Pulmonary artery endothelial cell (primary cell): ENCODE data around the gene UBE2I. TPM values are rescaled to one million over a fixed set of nuclear protein-coding genes. Genes with fewer than 3 reads are reported as not detected.

ENCODE experiments used
- DNase-seq: peaks from one replicate; pipeline ENCODE4 v3.0.0-alpha.2; 2011; ENCODE audit warnings: low read depth, low spot score
- total RNA-seq: library from RNA; depleted of rRNA; stranded (reverse); fragments of >200 nt; gene quantifications from 2 replicates; pipeline ENCODE4 v1.2.3, GENCODE V29; 2014

Gene UBE2I
- total RNA-seq, 1 donor from 2014 or later: 59.1 TPM

DNA sequence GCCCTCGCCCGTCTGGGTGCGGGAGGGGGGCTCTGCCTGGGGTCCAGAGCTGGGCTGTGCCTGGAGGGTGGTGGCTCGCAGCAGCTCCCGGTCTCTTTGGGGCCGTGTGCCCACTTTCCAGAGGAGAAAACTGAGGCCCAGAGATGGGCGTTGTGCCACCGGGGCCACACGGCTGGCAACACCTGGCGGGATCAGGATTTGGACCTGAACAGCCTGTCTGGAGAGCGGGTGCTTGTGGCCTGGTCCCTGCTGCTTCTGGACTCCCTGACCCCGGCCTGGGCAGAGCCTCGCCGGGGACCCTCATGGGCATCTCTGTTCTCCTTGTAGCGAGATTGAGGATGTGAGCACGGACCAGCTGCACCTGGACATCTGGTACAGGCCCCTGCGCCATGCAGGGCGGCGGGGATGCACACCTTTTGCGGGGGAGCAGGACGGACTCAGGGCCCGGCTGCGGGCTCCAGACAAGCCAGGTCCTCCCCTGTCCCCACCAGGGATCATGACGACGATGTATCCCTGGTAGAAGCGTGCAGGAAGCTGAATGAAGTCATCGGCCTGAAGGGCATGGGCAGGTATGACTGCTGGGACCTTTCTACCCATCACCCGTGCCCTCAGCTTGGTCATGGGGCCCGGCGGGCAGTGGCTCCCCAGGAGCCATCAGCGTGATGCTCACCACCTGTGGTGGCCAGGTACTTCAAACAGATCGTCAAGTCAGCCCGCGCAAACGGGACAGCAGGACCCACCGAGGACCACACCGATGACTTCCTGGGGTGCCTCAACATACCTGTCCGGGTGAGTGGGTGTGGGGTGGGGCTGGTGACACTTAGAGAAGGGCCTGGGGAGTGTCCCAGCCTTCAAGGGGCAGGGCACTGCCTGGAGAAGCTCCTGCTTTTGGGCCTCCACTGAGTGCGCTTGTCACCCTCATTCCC, 32.3 kb downstream of the UBE2I start:
- DNase-seq: no peak

DNA sequence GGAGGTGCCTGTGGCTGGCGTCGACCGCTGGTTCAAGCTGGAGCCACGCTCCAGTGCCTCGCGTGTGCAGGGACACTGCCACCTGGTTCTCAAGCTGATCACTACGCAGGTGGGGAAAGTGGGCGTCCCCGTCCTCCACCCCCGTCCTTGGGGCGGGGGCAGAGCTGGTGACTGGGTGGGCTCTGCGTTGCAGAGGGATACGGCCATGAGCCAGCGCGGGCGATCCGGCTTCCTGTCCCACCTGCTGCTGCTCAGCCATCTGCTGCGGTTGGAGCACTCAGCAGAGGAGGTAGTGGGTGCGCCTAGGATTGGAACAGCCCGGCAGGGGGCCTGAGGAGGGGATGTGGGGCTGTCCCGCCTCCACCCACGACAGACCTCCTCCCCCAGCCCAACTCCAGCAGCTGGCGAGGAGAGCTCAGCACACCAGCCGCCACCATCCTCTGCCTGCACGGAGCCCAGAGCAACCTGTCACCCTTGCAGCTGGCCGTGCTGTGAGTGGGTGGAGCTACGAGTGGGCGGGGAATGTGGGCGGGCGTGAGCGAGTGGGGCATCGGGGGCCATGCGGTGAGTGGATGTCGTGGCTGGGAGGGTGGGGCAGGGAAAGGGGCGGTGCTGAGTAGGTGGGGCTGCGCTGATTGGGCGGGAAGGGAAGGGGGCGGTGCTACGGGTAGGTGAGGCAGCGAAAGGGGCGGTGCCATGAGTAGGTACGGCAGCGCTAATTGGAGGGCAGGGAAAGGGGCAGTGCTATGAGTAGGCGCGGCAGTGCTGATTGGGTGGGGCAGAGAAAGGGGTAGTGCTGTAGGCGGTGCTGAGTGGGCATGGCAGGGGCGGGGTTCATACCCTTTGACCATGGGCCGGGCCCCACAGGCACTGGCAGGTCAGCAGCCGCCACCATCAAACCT, 33.3 kb downstream of the UBE2I start:
- peak; percentile 66 for DNase-seq

DNA sequence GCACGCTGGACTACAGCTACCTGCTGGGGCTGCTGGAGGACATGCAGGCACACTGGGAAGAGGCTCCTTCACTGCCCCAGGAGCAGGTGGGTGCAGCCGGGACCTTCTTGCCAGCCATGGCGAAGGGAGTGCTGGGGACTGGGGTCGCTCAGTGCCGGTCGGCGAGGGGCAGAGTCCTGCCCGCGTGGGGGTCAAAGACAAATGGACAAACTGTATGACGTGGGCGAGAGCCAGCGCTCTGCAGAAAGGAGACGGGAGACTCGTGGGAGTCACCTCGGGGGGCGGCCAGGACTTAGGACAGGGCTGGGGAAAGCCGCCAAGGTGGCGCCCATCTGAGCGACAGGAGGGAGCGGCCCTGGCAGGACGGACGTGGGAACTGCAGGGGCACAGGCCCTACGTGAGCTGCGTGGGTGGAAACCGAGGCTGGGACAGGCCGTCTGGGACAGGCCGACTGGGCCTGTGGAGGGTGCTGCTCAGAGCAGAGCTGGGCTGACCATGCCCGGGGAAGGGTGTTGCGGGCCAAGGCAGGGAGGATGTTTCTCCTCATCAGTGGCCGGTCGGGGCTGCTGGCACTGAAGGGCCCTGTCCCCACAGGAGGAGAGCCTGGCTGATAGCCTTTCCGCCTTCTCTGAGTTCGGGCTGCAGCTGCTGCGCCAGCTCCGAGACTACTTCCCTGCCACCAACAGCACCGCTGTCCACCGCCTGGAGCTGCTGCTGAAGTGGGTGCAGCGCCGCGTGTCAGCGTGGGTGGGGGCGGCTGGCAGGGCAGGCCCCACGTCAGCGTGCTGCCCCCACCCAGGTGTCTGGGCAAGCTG, 34.2 kb downstream of the UBE2I start:
- no peak for DNase-seq

DNA sequence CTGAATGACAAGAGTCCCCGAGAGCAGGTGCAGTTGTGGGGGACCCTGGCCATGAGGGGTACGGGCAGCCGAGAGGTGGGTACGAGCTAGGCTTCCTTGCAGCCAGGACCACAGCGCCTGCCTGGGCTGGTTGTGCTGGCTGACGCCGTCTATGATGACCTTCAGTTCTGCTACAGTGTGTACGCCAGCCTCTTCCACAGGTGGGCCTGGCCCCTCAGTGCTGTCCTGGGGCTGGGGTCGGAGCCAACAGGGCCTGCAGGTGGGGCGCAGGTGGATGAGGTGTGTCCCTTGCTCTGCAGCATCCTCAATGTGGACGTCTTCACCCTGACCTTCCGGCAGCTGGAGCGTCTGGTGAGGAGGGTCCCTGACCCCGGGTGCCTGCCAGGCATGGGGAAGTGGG, 35.1 kb downstream of the UBE2I start:
- DNase-seq: no peak

DNA sequence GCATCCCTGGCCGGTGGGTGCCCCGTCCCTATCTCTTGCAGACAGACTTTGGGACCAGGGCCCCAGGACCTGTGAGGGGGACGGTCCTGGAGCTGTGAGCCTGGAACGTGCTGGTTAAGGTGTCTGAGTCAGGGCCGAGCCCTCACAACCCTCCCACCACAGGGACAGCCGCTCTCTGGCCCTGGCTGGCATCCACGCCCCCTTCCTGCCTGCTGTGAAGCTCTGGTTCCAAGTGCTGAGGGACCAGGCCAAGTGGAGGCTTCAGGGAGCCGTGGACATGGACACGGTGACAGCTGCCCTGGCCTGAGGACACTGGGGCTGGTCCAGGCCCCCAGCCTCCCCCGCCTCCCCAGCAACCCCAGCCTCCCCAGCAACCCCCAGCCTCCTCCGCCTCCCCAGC, 35.7 kb downstream of the UBE2I start:
- DNase-seq: no peak

DNA sequence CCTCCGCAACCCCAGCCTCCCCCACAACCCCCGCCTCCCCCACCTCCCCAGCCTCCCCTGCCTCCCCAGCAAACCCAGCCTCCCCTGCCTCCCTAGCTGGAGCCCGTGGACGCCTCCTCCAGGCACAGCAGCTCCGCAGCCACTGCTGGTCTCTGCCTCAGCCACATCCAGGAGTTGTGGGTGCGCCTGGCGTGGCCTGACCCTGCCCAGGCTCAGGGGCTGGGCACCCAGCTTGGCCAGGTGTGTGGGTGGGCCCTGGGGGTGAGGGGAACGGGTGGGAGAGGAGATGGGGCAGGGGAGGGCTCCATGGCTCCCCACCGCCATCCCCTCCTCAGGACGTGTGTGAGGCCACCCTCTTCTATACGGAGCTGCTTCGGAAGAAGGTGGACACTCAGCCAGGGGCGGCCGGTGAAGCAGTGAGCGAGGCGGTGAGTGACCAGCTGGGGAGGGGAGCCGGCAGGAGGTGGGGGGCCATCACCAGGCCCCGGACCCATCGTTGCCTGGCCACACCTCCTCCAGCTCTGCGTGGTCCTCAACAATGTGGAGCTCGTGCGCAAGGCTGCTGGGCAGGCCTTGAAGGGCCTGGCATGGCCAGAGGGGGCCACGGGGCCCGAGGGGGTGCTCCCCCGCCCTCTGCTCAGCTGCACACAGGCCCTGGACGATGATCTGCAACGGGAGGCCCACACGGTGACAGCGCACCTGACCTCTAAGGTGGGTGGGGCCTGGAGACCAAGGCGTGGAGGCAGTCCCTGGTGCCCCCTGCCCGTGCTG, 36.4 kb downstream of the UBE2I start:
- DNase-seq: no peak

DNA sequence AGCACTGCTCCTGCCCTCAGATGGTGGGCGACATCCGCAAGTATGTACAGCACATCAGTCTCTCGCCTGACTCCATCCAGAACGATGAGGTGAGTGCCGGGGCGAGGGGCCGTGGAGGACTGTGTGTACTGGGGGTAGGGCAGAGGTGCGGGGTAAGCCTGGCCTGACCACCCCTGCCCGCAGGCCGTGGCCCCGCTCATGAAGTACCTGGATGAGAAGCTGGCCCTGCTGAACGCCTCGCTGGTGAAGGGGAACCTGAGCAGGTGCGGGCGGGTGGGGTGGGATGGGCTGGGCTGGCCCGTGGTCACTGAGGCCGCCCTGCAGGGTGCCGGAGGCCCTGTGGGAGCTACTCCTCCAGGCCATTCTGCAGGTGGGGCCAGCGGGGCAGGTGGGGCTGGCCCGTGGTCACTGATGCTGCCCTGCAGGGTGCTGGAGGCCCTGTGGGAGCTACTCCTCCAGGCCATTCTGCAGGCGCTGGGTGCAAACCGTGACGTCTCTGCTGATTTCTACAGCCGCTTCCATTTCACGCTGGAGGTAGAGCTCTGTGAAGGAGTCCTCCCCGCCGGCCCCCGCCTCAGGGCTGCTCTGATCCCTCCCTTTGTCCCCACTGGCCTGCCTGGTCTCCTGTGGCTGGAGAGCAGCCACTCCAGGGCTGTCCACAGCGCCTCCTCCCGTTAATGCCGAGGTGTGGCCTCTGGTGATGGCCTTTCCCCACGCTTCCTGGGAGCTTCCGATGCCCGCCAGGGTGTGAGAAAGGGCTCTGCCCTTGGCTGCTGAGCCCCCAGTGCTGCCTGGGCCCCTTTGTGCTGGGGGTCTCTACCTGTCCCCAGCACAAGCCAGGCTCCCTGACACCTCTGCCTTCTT, 37.2 kb downstream of the UBE2I start:
- DNase-seq: no peak

DNA sequence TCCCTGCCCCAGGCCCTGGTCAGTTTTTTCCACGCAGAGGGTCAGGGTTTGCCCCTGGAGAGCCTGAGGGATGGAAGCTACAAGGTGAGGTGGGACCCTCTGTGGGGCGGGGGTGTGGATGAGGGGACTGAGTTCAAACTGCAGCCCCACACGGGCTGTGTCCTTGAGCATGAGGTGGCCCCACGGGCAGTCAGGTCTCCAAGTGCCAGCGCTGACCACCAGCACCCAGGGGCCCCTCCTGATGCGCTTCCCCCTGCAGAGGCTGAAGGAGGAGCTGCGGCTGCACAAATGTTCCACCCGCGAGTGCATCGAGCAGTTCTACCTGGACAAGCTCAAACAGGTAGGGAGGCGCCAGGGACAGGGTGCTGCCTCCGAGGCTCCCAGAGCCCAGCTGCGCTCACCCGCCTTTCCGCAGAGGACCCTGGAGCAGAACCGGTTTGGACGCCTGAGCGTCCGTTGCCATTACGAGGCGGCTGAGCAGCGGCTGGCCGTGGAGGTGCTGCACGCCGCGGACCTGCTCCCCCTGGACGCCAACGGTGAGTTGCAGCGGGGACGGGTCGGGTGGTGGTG, 37.9 kb downstream of the UBE2I start:
- no peak for DNase-seq

DNA sequence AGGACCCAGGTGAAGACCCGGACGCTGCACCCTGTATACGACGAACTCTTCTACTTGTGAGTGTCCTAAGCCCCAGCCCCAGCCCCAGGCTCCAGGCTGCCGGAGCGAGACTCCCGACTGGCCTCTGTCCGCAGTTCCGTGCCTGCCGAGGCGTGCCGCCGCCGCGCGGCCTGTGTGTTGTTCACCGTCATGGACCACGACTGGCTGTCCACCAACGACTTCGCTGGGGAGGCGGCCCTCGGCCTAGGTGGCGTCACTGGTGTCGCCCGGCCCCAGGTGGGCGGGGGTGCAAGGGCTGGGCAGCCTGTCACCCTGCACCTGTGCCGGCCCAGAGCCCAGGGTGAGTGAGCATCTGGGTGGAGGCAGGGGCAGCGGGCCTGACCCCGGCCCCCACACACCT, 38.5 kb downstream of the UBE2I start:
- DNase-seq: no peak

DNA sequence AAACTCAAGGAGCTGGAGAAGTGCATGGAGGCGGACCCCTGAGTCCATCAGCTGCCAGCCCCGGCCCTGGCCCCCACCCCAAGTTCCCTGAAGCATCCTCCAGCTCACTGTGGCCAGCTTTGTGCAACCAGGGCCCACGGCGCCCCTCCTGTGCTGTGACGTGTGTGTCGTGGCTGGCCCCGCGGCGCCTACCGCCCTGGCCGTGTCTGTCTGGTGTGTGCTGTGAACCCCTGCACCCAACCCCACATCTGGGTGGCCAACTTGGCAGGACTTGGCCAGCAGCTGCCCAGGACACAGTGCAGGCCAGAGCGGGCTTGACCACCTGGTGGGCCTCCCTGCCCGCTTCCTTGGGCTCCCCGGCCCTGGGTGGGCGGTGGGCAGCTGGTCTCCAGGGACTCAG, 39.0 kb downstream of the UBE2I start:
- no peak for DNase-seq

DNA sequence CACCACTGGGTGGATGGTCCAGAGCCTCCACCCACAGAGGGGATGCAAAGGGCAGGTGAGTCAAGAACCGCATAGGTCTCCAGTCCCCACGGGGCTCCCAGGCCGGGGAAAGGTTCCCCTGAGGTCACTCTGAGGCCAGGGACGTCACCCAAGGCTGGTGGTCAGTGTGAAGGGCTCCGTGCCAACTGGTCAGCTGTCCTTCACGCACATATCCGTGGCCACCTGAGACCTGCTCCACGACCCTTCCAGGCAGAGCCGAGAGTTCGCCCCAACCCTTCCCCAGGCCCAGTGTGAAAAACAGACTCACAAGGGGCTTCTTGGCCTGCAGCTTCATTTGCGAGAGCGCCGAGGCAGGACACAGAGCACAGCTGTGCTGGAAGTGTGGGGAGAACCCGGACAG, 39.5 kb downstream of the UBE2I start:
- DNase-seq: no peak

DNA sequence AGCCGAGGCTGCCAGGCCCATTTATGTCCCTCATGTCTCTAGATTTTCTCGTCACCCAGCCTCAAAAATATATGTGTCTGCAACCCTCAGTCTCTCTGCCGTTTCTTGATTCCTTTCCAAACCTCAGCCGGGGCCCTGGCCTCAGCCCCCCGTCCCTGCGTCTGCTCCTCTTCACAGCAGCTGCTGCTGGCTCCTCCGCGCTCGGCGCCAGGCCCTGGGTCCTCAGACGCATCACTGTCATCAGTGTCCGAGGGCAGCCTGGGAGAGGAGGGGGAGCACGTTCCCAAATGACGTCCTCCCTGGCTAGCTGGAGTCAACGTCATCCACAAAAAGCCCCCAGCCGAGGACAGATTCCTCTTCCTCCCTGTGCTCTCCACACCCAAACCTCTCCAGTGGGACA, 39.9 kb downstream of the UBE2I start:
- DNase-seq: no peak

DNA sequence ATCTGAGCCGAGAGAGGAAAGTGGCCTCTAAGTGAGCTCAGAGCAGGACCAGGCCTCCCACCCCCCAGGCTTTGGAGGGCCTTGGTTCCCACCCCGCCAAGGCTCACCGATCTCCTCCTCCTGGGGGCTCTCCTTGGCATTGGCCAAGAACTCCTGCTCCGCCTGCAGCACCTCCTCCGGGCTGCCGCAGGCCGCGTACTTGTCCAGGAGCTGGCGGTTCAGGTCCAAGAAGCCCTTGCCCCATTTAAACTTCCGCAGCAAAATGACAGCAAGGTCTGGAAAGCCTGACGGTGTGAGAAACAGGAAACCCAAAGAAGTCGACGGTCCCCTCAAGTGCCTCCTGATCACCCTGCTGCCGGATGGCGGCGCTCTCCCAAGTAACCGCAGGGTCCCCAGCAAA, 40.5 kb downstream of the UBE2I start:
- no peak for DNase-seq

DNA sequence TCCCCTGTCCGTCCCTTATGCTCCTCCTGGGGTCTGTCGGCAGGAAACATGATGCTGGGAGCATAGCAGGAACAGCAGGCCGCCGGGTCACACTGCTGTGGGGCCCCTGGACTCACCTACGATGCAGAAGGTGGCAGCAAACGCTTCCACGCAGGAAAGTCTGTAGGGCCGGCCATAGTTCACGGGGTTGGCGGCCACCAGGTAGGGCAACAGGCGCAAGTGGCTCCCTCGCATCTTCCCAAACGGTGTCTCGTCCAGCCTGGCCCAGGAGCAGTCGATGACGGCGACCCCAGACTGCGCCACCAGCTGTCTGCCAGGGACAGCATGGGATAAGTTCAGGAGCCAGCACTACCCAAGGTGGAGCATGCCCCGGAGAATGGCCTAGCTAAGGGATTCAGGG, 41.3 kb downstream of the UBE2I start:
- DNase-seq: no peak

DNA sequence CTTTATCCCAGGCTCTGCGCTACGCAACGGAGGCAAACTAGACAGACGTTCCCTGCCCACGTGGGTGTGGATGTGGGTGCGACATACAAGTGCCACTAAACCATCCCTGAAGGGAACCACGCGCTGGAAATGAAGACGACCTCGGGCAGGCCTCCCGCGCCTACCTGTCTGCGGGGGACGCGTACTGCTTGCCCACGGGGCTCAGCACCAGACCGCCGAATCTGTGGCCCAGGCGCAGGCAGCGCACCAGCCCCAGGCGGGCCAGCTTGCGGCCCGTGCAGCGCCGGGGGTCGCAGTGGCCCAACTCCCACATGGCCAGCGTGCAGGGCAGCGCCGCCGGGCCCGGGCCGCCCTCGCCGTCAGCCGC, 41.8 kb downstream of the UBE2I start:
- DNase-seq: no peak

DNA sequence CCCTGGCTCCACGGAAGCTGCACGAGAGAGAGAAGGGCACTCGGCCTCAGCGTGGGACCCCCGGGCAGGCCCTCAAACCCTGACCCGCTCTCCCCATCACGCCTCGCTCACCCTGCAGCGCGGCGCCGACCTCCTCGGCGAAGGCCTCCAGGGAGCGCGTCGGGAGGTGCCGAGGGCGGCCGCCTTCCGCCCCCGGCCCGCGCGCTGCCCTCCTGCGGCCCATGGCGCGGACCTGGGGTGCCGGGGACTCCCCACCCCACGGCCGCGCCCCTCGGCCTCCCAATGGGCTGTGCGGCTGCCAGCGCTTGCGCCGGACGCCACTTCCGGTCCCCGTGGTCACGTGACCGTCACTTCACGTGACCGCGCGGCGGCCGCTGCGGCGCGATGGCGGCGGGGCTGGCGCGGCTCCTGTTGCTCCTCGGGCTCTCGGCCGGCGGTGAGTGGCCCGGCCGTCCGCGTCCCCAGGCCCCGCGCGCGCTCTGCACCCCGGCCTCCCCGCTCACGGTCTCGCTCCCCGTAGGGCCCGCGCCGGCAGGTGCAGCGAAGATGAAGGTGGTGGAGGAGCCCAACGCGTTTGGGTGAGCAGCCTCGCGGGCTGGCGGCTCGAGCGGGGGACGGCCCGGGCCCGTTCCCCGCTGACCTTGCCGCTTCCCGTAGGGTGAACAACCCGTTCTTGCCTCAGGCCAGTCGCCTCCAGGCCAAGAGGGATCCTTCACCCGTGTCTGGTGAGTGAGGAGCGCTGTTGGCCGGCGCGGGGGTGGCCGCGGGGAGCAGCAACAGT, 42.3 kb downstream of the UBE2I start, which contains the start of the genes GNPTG and TSR3:
GNPTG (plus strand) TSS at position 350 of the 781 bp plus-strand sequence; CDS start at position 385, 35 bp downstream.
TSR3 (minus strand) TSS at position 297 of the 781 bp plus-strand sequence; CDS start at position 223, 74 bp downstream.
- peak; percentile 51 for DNase-seq

DNA sequence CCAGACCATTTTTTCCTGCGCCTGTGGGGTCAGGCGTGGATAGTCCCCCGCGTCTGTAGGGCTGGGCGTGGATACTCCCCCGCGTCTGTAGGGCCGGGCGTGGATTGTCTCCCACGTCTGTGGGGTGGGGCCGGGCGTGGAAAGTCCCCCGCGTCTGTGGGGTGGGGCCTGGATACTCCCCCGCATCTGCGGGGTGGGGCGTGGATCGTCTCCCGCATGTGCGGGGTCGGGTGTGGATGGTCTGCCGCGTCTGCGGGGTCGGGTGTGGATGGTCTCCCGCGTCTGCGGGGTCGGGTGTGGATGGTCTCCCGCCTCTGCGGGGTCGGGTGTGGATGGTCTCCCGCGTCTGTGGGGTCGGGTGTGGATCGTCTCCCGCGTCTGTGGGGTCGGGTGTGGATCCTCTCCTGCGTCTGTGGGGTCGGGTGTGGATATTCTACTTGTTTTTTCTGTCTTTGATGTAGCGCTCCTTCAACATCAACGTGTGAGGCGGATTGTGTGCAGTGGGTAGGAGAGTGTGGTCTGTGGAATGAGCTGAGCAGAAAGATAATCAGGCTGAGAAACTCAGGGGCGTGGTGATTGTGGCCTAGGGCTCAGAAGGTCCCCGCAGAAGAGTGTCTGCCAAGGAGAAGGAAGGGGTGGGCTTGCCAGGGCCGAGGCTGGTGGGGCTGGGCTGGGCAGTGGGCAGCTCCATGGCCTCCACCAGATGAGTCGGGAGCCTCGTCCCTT, 45.5 kb downstream of the UBE2I start:
- DNase-seq: no peak

DNA sequence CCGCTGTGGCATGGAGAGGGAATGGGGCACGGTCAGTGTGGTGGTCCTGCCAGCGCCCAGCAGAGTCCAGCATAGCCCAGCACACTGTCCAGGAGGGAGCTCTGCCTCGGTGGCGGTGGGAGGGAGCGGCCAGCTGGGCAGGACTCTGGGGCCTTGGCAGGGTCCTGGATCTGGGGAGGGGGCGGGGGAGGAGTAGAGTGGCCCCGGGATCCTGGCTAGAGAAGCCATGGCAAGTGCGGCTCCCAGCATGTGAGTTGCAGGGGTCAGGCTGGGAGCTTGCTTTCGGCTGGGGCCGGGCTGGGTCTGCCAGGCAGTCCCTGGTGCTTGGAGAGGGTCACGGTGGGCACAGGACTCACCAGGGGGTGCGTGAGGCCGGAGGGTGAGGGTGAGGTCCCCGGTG, 46.2 kb downstream of the UBE2I start:
- no peak for DNase-seq
